ENCODE results near the gene POR. TPM values are rescaled to one million over a fixed set of nuclear protein-coding genes. Genes with fewer than 3 reads are reported as not detected.

POR gene
- total and polyA plus RNA-seq, 2 donors (not counting 1 experiment from before 2014, with no cell fraction given): 68.4 to 78.4 TPM

DNA sequence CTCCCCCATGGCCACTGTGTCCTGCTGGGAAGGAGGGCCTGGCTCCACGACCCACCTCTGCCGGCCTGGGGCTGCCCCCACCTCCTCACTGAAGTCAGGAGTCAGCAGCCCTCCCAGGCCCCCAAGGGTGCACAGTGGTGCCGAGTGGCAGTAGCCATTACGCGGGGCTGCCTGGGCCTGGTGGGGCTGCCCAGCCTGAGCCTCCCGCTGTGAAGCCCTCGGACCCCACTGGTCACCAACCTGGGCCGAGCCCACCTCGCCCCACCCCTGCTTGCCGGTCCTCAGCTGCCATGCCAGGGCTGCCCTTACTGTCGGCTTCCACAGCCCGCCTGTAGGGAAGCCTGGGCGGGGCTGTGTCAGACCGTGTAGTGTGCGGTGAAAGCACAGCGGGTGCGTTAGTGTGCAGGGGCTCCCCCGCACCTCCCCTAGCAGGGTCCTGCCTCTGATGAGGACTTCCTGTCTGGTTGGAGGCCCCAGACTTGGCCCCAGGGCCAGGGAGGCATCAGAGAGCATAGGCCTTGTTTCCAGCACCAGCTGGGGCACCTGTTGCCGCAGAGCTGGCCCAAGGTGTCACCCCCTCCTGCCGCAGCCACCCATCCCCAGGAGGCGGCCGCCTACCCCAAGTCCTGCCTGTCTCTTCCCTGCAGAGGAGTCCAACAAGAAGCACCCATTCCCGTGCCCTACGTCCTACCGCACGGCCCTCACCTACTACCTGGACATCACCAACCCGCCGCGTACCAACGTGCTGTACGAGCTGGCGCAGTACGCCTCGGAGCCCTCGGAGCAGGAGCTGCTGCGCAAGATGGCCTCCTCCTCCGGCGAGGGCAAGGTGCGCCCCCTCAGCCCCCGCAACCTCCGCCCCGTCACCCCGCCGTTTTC is 69.4 kb downstream of the POR start:
- no peaks in the 10 kb centered on the region for H3K9me3 ChIP-seq (ENCODE audit: control extremely low read depth in 1 of 3, control insufficient read depth in 2 of 3, insufficient read depth in 1 of 3, low read length in 2 of 3)
- Mint-ChIP-seq H3K27ac (no peak overlapping the region), H3K4me3 (no peak overlapping the region), H3K4me1 (peaks cover 2% of the 10 kb centered on the region), H3K9me3 (ENCODE audit: insufficient read depth) (no peaks in the 10 kb centered on the region), H3K27me3 (no peaks in the 10 kb centered on the region)
- H3K4me3 ChIP-seq (ENCODE audit: control extremely low read depth in 1 of 5, extremely low read depth in 1 of 5, insufficient read depth in 1 of 5, low read depth in 2 of 5, low read length in 4 of 5): no peak overlapping the region
- no peak overlapping the region for H3K9ac ChIP-seq (ENCODE audit: low read length)
- TF ChIP-seq EZH2 (IDR thresholded peaks at IDR 0.05; ENCODE audit: borderline replicate concordance, insufficient read depth, low read depth, low read length, poor library complexity, severe bottlenecking): no peak
- ATAC-seq (ENCODE audit: low read depth) (no peak), DNase-seq (no peak)
- H4K20me1 ChIP-seq (ENCODE audit: control insufficient read depth, insufficient read depth, low read length, poor library complexity, severe bottlenecking): no peaks in the 10 kb centered on the region
- no peak overlapping the region for H2AFZ ChIP-seq (ENCODE audit: insufficient read depth, low read depth, low read length, poor library complexity, severe bottlenecking)
- no peaks in the 10 kb centered on the region for H3K79me2 ChIP-seq (ENCODE audit: control insufficient read depth, insufficient read depth, low read length)
- peaks cover 0 to 52% of the 10 kb centered on the region in 2 experiments for H3K36me3 ChIP-seq (replicated peaks in 1 of 2; ENCODE audit: control extremely low read depth in 1 of 2, control insufficient read depth in 1 of 2, extremely low read depth in 1 of 2, insufficient read depth in 2 of 2, low read length in 1 of 2)
- no peaks in the 10 kb centered on the region for H3K27me3 ChIP-seq (replicated peaks in 1 of 4; ENCODE audit: control extremely low read depth in 1 of 4, control insufficient read depth in 3 of 4, insufficient read depth in 4 of 4, low read length in 3 of 4)
- intact Hi-C loops (cut with micrococcal nuclease): no loop called here
- CTCF ChIA-PET: interaction anchor here (0.6 kb wide), 1 partner anchor 36 kb away, joined by 3 read pairs; no protein-coding TSS in a partner anchor
- H3K4me2 ChIP-seq (replicated peaks; ENCODE audit: low read depth, low read length, poor library complexity, severe bottlenecking): no peak overlapping the region
- H3K27ac ChIP-seq (ENCODE audit: low read length in 2 of 2): no peak overlapping the region
- POLR2A ChIA-PET: interaction anchor here (0.5 kb wide), 1 partner anchor 114 kb away, joined by 5 read pairs; no protein-coding TSS in a partner anchor
- WGBS (ENCODE audit: insufficient coverage): 90% methylated on average over 42 of the region's 44 CpGs
- H3K4me1 ChIP-seq (ENCODE audit: control insufficient read depth in 2 of 2, insufficient read depth in 2 of 2, low read length in 2 of 2): peaks cover 0 to 4% of the 10 kb centered on the region in 2 donors

DNA sequence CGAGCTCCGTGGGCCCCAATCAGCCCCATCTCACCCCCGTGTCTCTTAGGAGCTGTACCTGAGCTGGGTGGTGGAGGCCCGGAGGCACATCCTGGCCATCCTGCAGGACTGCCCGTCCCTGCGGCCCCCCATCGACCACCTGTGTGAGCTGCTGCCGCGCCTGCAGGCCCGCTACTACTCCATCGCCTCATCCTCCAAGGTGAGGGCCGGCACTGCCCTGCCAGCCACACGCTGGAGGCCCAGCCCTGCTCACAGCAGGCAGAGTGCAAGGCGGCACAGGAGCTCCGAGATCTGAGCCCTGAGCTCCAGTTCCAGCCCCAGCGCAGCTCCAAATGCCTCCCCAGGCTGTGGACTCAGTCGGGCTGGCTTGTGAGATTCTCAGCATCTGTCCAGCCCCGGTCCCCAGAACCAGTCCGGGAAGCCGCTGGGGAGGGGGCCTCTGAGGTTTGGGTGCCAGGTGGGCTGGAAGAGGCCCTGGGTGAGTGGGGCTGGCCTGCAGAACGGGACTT is 70.1 kb downstream of the POR start:
- ChIA-PET CTCF (interaction anchor here (0.6 kb wide), 1 partner anchor 35 kb away, joined by 3 read pairs; no protein-coding TSS in a partner anchor), POLR2A (no interaction called here)
- TF ChIP-seq CTCF (IDR thresholded peaks at IDR 0.05) (no peak), EZH2 (IDR thresholded peaks at IDR 0.05; ENCODE audit: borderline replicate concordance, insufficient read depth, low read depth, low read length, poor library complexity, severe bottlenecking) (no peak)

More for the DNA sequence above, 70.1 kb downstream of the POR start:
- 89% methylated on average over 21 of the region's 21 CpGs for WGBS (ENCODE audit: insufficient coverage)
- Histone ChIP-seq H3K4me3 (ENCODE audit: control extremely low read depth in 1 of 5, extremely low read depth in 1 of 5, insufficient read depth in 1 of 5, low read depth in 2 of 5, low read length in 4 of 5) (no peak overlapping the region), H2AFZ (ENCODE audit: insufficient read depth, low read depth, low read length, poor library complexity, severe bottlenecking) (no peak overlapping the region), H3K27me3 (replicated peaks in 1 of 4; ENCODE audit: control extremely low read depth in 1 of 4, control insufficient read depth in 3 of 4, insufficient read depth in 4 of 4, low read length in 3 of 4) (no peaks in the 10 kb centered on the region), H3K79me2 (ENCODE audit: control insufficient read depth, insufficient read depth, low read length) (no peaks in the 10 kb centered on the region), H4K20me1 (ENCODE audit: control insufficient read depth, insufficient read depth, low read length, poor library complexity, severe bottlenecking) (no peaks in the 10 kb centered on the region), H3K36me3 (replicated peaks in 1 of 2; ENCODE audit: control extremely low read depth in 1 of 2, control insufficient read depth in 1 of 2, extremely low read depth in 1 of 2, insufficient read depth in 2 of 2, low read length in 1 of 2) (peaks cover 0 to 47% of the 10 kb centered on the region in 2 experiments), H3K9ac (ENCODE audit: low read length) (no peak overlapping the region), H3K9me3 (ENCODE audit: control extremely low read depth in 1 of 3, control insufficient read depth in 2 of 3, insufficient read depth in 1 of 3, low read length in 2 of 3) (no peaks in the 10 kb centered on the region), H3K4me2 (replicated peaks; ENCODE audit: low read depth, low read length, poor library complexity, severe bottlenecking) (no peak overlapping the region), H3K4me1 (ENCODE audit: control insufficient read depth in 2 of 2, insufficient read depth in 2 of 2, low read length in 2 of 2) (peaks cover 0 to 11% of the 10 kb centered on the region in 2 donors), H3K27ac (ENCODE audit: low read length in 2 of 2) (no peak overlapping the region)
- DNase-seq (no peak), ATAC-seq (ENCODE audit: low read depth) (no peak)
- no peak overlapping the region for H3K4me3 Mint-ChIP-seq
- no peak overlapping the region for H3K27ac Mint-ChIP-seq
- H3K27me3 Mint-ChIP-seq: no peaks in the 10 kb centered on the region
- H3K4me1 Mint-ChIP-seq: peaks cover 9% of the 10 kb centered on the region
- H3K9me3 Mint-ChIP-seq (ENCODE audit: insufficient read depth): no peaks in the 10 kb centered on the region
- intact Hi-C loops (cut with micrococcal nuclease): no loop called here
